GM12878 (cell line): ENCODE data around the gene HUWE1. TPM values are rescaled to one million over a fixed set of nuclear protein-coding genes. Genes with fewer than 3 reads are reported as not detected.

Experiments
- ATAC-seq: fragments of 200-7000 bp; cut with Tn5 transposase; 3 replicates; pipeline ENCODE4 v1.9.1; 2020; ENCODE audit warnings: mild to moderate bottlenecking, moderate library complexity
- BruUV-seq: library from RNA; stranded (reverse); fragments of 400-500 nt; replicated peaks from 2 replicates; lab custom pipeline; 2021; lab: Mats Ljungman, UMichigan
- CTCF ChIA-PET: fragments of 300-600 bp; sonication (Branson Sonifier 250); formaldehyde crosslinking; extraction: SDS; loops from one replicate; lab custom pipeline; 2021; ENCODE audit warnings: inconsistent platforms; lab: Yijun Ruan, JAX
- POLR2A ChIA-PET: fragments of 350-600 bp; formaldehyde crosslinking; extraction: SDS; loops from one replicate; lab custom pipeline; 2021; ENCODE audit warnings: inconsistent platforms; lab: Charles Lee
- RAD21 ChIA-PET: fragments of 300-600 bp; sonication (Branson Sonifier 250); formaldehyde crosslinking; loops from one replicate; lab custom pipeline; 2023; ENCODE audit warnings: antibody characterized with exemption; ENCODE audit not compliant: unreplicated experiment; lab: Charles Lee
- SMC1A ChIA-PET: fragments of 300-600 bp; sonication (Branson Sonifier 250); formaldehyde crosslinking; loops from one replicate; lab custom pipeline; 2023; ENCODE audit not compliant: unreplicated experiment, uncharacterized antibody; lab: Charles Lee
- DNase-seq: peaks from one replicate; pipeline ENCODE4 v3.0.0-alpha.2; 2011; ENCODE audit warnings: low read depth, low spot score
- FAIRE-seq: peaks from 3 replicates; lab custom pipeline; 2011; peaks lifted over from hg19 to GRCh38; lab: Jason Lieb, UNC
- H2AFZ ChIP-seq: 2 replicates; pipeline ENCODE4 v1.6.0; 2011; ENCODE audit warnings: low read depth, low read length, control low read depth; ENCODE audit not compliant: control insufficient read depth
- H3K27ac ChIP-seq: 2 replicates; pipeline ENCODE4 v1.5.1; 2011; ENCODE audit warnings: control low read depth; ENCODE audit not compliant: control insufficient read depth, insufficient read depth
- H3K27me3 ChIP-seq, 2 experiments: replicated peaks in 1 of 2; 2 replicates each; pipeline versions ENCODE4 v1.6.0 to v1.6.1; 2011; ENCODE audit warnings: low read length in 1 of 2; ENCODE audit not compliant: control insufficient read depth in 2 of 2, insufficient read depth in 2 of 2
- H3K36me3 ChIP-seq, 2 experiments: 2 replicates each; pipeline ENCODE4 v1.5.1; 2011; ENCODE audit warnings: low read length in 1 of 2; ENCODE audit not compliant: control insufficient read depth in 2 of 2, insufficient read depth in 2 of 2
- H3K4me1 ChIP-seq: 2 replicates; pipeline ENCODE4 v1.6.1; 2011; ENCODE audit warnings: mild to moderate bottlenecking, low read length, moderate library complexity, mixed read lengths; ENCODE audit not compliant: control insufficient read depth, insufficient read depth
- H3K4me2 ChIP-seq: 2 replicates; pipeline ENCODE4 v1.6.0; 2011; ENCODE audit warnings: control low read depth; ENCODE audit not compliant: control insufficient read depth, insufficient read depth
- H3K4me3 ChIP-seq: fragments of 200-600 bp; sonication (generic); 2 replicates; pipeline ENCODE4 v1.5.1; 2016
- H3K79me2 ChIP-seq: 2 replicates; pipeline ENCODE4 v1.6.0; 2011; ENCODE audit warnings: low read length; ENCODE audit not compliant: control insufficient read depth, insufficient read depth
- H3K9ac ChIP-seq: 2 replicates; pipeline ENCODE4 v1.8.0; 2011; ENCODE audit warnings: low read length, control low read depth, mixed read lengths; ENCODE audit not compliant: control insufficient read depth, insufficient read depth
- H3K9me3 ChIP-seq: replicated peaks from 3 replicates; pipeline ENCODE4 v1.5.1; 2011; ENCODE audit warnings: mild to moderate bottlenecking, low read length; ENCODE audit not compliant: control insufficient read depth, insufficient read depth
- H4K20me1 ChIP-seq: 2 replicates; pipeline ENCODE4 v1.6.0; 2011; ENCODE audit not compliant: control insufficient read depth, insufficient read depth
- CBFB ChIP-seq: IDR thresholded peaks from 2 replicates; pipeline ENCODE4 v1.6.1; 2016; ENCODE audit warnings: antibody characterized with exemption, low read depth
- EP300 ChIP-seq, 2 experiments: fragments of 150-350 bp in 1 of 2; IDR thresholded peaks; 2 replicates each; pipeline ENCODE4 v1.6.1; 2011 to 2012; ENCODE audit warnings: low read depth in 2 of 2, low read length in 2 of 2, borderline replicate concordance in 1 of 2, improper control_type of control experiment in 1 of 2, inconsistent platforms in 1 of 2; ENCODE audit not compliant: control insufficient read depth in 1 of 2
- KLF5 ChIP-seq: fragments of 450-650 bp; IDR thresholded peaks from 2 replicates; pipeline ENCODE4 v1.6.1; 2014; ENCODE audit warnings: mild to moderate bottlenecking; ENCODE audit not compliant: partially characterized antibody
- MYB ChIP-seq: fragments of 150-350 bp; IDR thresholded peaks from 2 replicates; pipeline ENCODE4 v1.6.1; 2014; ENCODE audit warnings: mild to moderate bottlenecking, low read depth, low read length, borderline replicate concordance
- NFXL1 ChIP-seq: fragments of 450-650 bp; IDR thresholded peaks from 2 replicates; pipeline ENCODE4 v1.6.1; 2017; ENCODE audit warnings: antibody characterized with exemption, mild to moderate bottlenecking, borderline replicate concordance
- NR2F1 ChIP-seq: fragments of 450-650 bp; conservative IDR thresholded peaks from 2 replicates; pipeline ENCODE4 v1.6.1; 2017; ENCODE audit warnings: mild to moderate bottlenecking
- PAX5 ChIP-seq: IDR thresholded peaks from 2 replicates; pipeline ENCODE4 v1.6.1; 2011; ENCODE audit warnings: low read depth, low read length, borderline replicate concordance
- PAX8 ChIP-seq: fragments of 450-650 bp; IDR thresholded peaks from 2 replicates; pipeline ENCODE4 v1.6.1; 2017; ENCODE audit warnings: mild to moderate bottlenecking, moderate library complexity
- SMARCA5 ChIP-seq: fragments of 450-650 bp; IDR thresholded peaks from 2 replicates; pipeline ENCODE4 v1.6.1; 2017; ENCODE audit warnings: mild to moderate bottlenecking
- TARDBP ChIP-seq: IDR thresholded peaks from 2 replicates; pipeline ENCODE4 v1.6.1; 2016; ENCODE audit warnings: borderline replicate concordance
- ZNF217 ChIP-seq: fragments of 450-650 bp; IDR thresholded peaks from 2 replicates; pipeline ENCODE4 v1.6.1; 2017; ENCODE audit warnings: antibody characterized with exemption, mild to moderate bottlenecking
- WGBS: methylation state at CpG from one replicate; pipeline ENCODE4 v1.1.6; 2016; ENCODE audit warnings: low lambda C conversion rate; ENCODE audit not compliant: insufficient replicate concordance, insufficient coverage; ENCODE audit errors: missing lambda C conversion rate; 5-methylcytosine and 5-hydroxymethylcytosine counted together
- in situ Hi-C: fragments of 300-500 bp; cut with MboI; formaldehyde crosslinking; loops from 9 replicates; pipeline ENCODE4 v1.14.3; 2018; ENCODE audit warnings: mixed read lengths
- intact Hi-C: fragments of 100-400 bp; cut with micrococcal nuclease; formaldehyde crosslinking; loops from one replicate; pipeline ENCODE4 v1.14.2; 2022; ENCODE audit not compliant: unreplicated experiment
- polyA plus RNA-seq, 11 experiments: library from polyadenylated mRNA; depleted of rRNA in 4 of 11; unstranded in 6 of 11; stranded (reverse) in 5 of 11; fragments of >200 nt; fragmentation: Nextera tagmentation in 4 of 11; fragmentation: Illumina TruSeq in 1 of 11; extraction: Ambion mirVana in 4 of 11; extraction: Trizol in 1 of 11; gene quantifications; 1 replicate in 1 of 11; 2 replicates in 10 of 11; pipeline versions ENCODE4 v1.2.1 to v1.2.3, GENCODE V29; 2011 to 2016; ENCODE audit warnings: inconsistent platforms in 2 of 11, missing spikeins in 2 of 11, low read depth in 1 of 11
- total RNA-seq, 4 experiments: library from RNA; depleted of rRNA in 3 of 4; stranded (reverse); fragments of >200 nt in 3 of 4; fragmentation: Illumina TruSeq in 1 of 4; extraction: Trizol in 1 of 4; gene quantifications; 2 replicates each; pipeline versions ENCODE4 v1.2.1 to v1.2.3, GENCODE V29; 2013 to 2021
- TF ChIP-seq, protein P1 (sequence below): IDR thresholded peaks from 2 replicates; pipeline ENCODE4 v1.6.1; 2012; ENCODE audit warnings: low read depth, low read length, improper control_type of control experiment
- TF ChIP-seq, protein P2 (sequence below): IDR thresholded peaks from 2 replicates; pipeline ENCODE4 v1.6.1; 2011; ENCODE audit warnings: mild to moderate bottlenecking, low read depth, low read length, moderate library complexity; ENCODE audit not compliant: insufficient replicate concordance
- TF ChIP-seq, protein P3 (sequence below): fragments of 450-650 bp; IDR thresholded peaks from 2 replicates; pipeline ENCODE4 v1.6.1; 2017; ENCODE audit warnings: mild to moderate bottlenecking, low read depth, inconsistent platforms; ENCODE audit not compliant: poor library complexity, severe bottlenecking
- TF ChIP-seq, protein P4 (sequence below): fragments of 450-650 bp; IDR thresholded peaks from 2 replicates; pipeline ENCODE4 v1.6.1; 2016; ENCODE audit warnings: mild to moderate bottlenecking
- TF ChIP-seq, protein P5 (sequence below): IDR thresholded peaks from 2 replicates; pipeline ENCODE4 v1.6.1; 2012; ENCODE audit warnings: low read depth, low read length, improper control_type of control experiment

Gene HUWE1
- total and polyA plus RNA-seq, 10 of the 15 experiments (the other 5 are each of a cell fraction or from before 2014, with no cell fraction given): 35.9 to 280 (median 100) TPM

DNA sequence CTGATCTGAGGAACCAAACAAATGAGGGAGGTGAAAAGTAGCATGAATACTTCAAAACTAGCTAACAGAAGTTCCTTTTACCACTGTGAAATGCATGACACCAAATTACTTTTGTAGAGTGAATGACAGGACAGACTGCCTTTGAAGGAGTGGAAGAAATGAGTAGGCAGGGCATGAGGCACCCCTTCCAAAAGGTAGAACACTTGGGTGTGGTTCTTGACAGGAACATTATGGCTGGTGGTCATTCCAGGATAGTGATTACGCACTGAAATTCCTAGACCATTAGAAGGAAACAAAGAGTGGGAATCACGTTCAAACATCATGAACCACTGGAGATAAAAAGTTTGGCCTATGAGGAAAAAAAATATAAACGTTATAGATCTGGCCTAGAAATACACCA lies 4.9 kb downstream of the HUWE1 start:
- no peak for FAIRE-seq
- Histone ChIP-seq H3K36me3 (peaks cover 0 to 4% of the 10 kb centered on the region in 2 experiments; a peak in 2 of 4 replicates), H3K27me3 (no peaks in the 10 kb centered on the region), H3K9ac (no peak overlapping the region), H4K20me1 (0 out of 2 replicates have a peak, but pooled peaks cover 3% of the 10 kb centered on the region), H3K9me3 (no peaks in the 10 kb centered on the region; the same call in 2 of the 3 replicates), H2AFZ (no peak overlapping the region), H3K4me2 (no peak overlapping the region), H3K4me1 (no peaks in the 10 kb centered on the region), H3K4me3 (peak overlapping the region; percentile 46; the same call in 1 of the 2 replicates), H3K79me2 (peaks cover 71% of the 10 kb centered on the region), H3K27ac (no peak overlapping the region)
- no peak for ATAC-seq
- ChIA-PET POLR2A (interaction anchor here (7.4 kb wide), 1 partner anchor 32 kb away, joined by 133 read pairs; no protein-coding TSS in a partner anchor), CTCF (no interaction called here), RAD21 (interaction anchor here (0.5 kb wide), 1 partner anchor 86 kb away, joined by 3 read pairs; no protein-coding TSS in a partner anchor), SMC1A (interaction anchor here (1.3 to 2.5 kb wide), 4 partner anchors 12 to 150 kb away, joined by 3 to 7 read pairs (median 3); no protein-coding TSS in a partner anchor)
- no peak for DNase-seq
- TSS peak; percentile 16 for BruUV-seq
- TF ChIP-seq CBFB (no peak), TARDBP (no peak), PAX8 (no peak), EP300 (IDR thresholded peaks at IDR 0.05; ENCODE audit: borderline replicate concordance in 1 of 2, control insufficient read depth in 1 of 2, low read depth in 2 of 2, low read length in 2 of 2) (no peak), SMARCA5 (no peak), ZNF217 (no peak), PAX5 (no peak), KLF5 (no peak), MYB (no peak), NFXL1 (no peak), NR2F1 (no peak)
- TF ChIP-seq, protein P1, sequence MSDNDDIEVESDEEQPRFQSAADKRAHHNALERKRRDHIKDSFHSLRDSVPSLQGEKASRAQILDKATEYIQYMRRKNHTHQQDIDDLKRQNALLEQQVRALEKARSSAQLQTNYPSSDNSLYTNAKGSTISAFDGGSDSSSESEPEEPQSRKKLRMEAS: no peak
- TF ChIP-seq, protein P2, sequence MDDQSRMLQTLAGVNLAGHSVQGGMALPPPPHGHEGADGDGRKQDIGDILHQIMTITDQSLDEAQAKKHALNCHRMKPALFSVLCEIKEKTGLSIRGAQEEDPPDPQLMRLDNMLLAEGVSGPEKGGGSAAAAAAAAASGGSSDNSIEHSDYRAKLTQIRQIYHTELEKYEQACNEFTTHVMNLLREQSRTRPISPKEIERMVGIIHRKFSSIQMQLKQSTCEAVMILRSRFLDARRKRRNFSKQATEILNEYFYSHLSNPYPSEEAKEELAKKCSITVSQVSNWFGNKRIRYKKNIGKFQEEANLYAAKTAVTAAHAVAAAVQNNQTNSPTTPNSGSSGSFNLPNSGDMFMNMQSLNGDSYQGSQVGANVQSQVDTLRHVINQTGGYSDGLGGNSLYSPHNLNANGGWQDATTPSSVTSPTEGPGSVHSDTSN: no peak
- TF ChIP-seq, protein P3, sequence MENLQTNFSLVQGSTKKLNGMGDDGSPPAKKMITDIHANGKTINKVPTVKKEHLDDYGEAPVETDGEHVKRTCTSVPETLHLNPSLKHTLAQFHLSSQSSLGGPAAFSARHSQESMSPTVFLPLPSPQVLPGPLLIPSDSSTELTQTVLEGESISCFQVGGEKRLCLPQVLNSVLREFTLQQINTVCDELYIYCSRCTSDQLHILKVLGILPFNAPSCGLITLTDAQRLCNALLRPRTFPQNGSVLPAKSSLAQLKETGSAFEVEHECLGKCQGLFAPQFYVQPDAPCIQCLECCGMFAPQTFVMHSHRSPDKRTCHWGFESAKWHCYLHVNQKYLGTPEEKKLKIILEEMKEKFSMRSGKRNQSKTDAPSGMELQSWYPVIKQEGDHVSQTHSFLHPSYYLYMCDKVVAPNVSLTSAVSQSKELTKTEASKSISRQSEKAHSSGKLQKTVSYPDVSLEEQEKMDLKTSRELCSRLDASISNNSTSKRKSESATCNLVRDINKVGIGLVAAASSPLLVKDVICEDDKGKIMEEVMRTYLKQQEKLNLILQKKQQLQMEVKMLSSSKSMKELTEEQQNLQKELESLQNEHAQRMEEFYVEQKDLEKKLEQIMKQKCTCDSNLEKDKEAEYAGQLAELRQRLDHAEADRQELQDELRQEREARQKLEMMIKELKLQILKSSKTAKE: no peak
- TF ChIP-seq, protein P4, sequence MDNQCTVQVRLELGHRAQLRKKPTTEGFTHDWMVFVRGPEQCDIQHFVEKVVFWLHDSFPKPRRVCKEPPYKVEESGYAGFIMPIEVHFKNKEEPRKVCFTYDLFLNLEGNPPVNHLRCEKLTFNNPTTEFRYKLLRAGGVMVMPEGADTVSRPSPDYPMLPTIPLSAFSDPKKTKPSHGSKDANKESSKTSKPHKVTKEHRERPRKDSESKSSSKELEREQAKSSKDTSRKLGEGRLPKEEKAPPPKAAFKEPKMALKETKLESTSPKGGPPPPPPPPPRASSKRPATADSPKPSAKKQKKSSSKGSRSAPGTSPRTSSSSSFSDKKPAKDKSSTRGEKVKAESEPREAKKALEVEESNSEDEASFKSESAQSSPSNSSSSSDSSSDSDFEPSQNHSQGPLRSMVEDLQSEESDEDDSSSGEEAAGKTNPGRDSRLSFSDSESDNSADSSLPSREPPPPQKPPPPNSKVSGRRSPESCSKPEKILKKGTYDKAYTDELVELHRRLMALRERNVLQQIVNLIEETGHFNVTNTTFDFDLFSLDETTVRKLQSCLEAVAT: no peak
- TF ChIP-seq, protein P5, sequence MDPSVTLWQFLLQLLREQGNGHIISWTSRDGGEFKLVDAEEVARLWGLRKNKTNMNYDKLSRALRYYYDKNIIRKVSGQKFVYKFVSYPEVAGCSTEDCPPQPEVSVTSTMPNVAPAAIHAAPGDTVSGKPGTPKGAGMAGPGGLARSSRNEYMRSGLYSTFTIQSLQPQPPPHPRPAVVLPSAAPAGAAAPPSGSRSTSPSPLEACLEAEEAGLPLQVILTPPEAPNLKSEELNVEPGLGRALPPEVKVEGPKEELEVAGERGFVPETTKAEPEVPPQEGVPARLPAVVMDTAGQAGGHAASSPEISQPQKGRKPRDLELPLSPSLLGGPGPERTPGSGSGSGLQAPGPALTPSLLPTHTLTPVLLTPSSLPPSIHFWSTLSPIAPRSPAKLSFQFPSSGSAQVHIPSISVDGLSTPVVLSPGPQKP: no peak
- WGBS: 47% methylated on average over 3 of the region's 3 CpGs
- in situ Hi-C loops: loop anchor here (5.0 kb wide), 1 partner anchor 146 kb away; no protein-coding TSS in a partner anchor
- intact Hi-C loops: loop anchor here (5.0 kb wide), 1 partner anchor 361 kb away; the partner anchor contains the start of gene PHF8
